IMR-90 (cell line): ENCODE data around the gene IPO13. TPM values are rescaled to one million over a fixed set of nuclear protein-coding genes. Genes with fewer than 3 reads are reported as not detected.

Experiments
- ATAC-seq: fragments of 200-7000 bp; cut with Tn5 transposase; 2 replicates; pipeline ENCODE4 v1.9.1; 2020; ENCODE audit warnings: low read depth, mild to moderate bottlenecking, moderate library complexity
- BruUV-seq: library from RNA; stranded (reverse); fragments of 400-500 nt; replicated peaks from 2 replicates; lab custom pipeline; 2021; lab: Mats Ljungman, UMichigan
- CTCF ChIA-PET: fragments of 300-600 bp; formaldehyde crosslinking; extraction: SDS; loops from one replicate; lab custom pipeline; 2021; ENCODE audit warnings: antibody characterized with exemption; lab: Yijun Ruan, JAX
- POLR2A ChIA-PET: fragments of 300-600 bp; sonication (Branson Sonifier 250); formaldehyde crosslinking; loops from one replicate; lab custom pipeline; 2022; ENCODE audit warnings: antibody characterized with exemption; ENCODE audit not compliant: unreplicated experiment; lab: Charles Lee
- DNase-seq: peaks from one replicate; pipeline ENCODE4 v3.0.0; 2013
- H2AFZ ChIP-seq: replicated peaks from 2 replicates; pipeline ENCODE3; 2013; ENCODE audit warnings: low read length, mild to moderate bottlenecking; ENCODE audit not compliant: poor library complexity
- H2AK5ac ChIP-seq: 2 replicates; pipeline ENCODE4 v1.6.1; 2013; ENCODE audit warnings: low read depth, low read length, inconsistent platforms
- H2AK9ac ChIP-seq: replicated peaks from 2 replicates; pipeline ENCODE3; 2013; ENCODE audit warnings: mild to moderate bottlenecking, low read depth, low read length, moderate library complexity; ENCODE audit not compliant: poor library complexity
- H2BK120ac ChIP-seq: 2 replicates; pipeline ENCODE4 v1.6.1; 2013; ENCODE audit warnings: low read depth, low read length, inconsistent platforms
- H2BK15ac ChIP-seq: 3 replicates; pipeline ENCODE4 v1.6.1; 2013; ENCODE audit warnings: low read depth, low read length, inconsistent platforms
- H2BK20ac ChIP-seq: 2 replicates; pipeline ENCODE4 v1.6.1; 2013; ENCODE audit warnings: low read depth, mild to moderate bottlenecking, inconsistent platforms, low read length, moderate library complexity
- H2BK5ac ChIP-seq: 2 replicates; pipeline ENCODE4 v1.6.1; 2013; ENCODE audit warnings: mild to moderate bottlenecking, low read depth, low read length, inconsistent platforms; ENCODE audit not compliant: poor library complexity, severe bottlenecking
- H3K14ac ChIP-seq: replicated peaks from 2 replicates; pipeline ENCODE4 v1.6.1; 2013; ENCODE audit warnings: low read depth, low read length, inconsistent platforms
- H3K18ac ChIP-seq: 2 replicates; pipeline ENCODE4 v1.6.1; 2013; ENCODE audit warnings: low read depth, low read length, control low read depth
- H3K23ac ChIP-seq: 2 replicates; pipeline ENCODE4 v1.6.1; 2013; ENCODE audit warnings: low read depth, low read length, inconsistent platforms
- H3K27ac ChIP-seq: 2 replicates; pipeline ENCODE4 v1.5.1; 2013; ENCODE audit warnings: mild to moderate bottlenecking, control low read depth, low read length; ENCODE audit not compliant: insufficient read depth
- H3K27me3 ChIP-seq: 2 replicates; pipeline ENCODE4 v1.6.1; 2013; ENCODE audit warnings: low read length; ENCODE audit not compliant: control insufficient read depth, insufficient read depth
- H3K36me3 ChIP-seq: 2 replicates; pipeline ENCODE4 v1.6.1; 2013; ENCODE audit warnings: low read length, mixed read lengths; ENCODE audit not compliant: control insufficient read depth, insufficient read depth
- H3K4ac ChIP-seq: 2 replicates; pipeline ENCODE4 v1.6.1; 2013; ENCODE audit warnings: low read depth, low read length, inconsistent platforms
- H3K4me1 ChIP-seq: 2 replicates; pipeline ENCODE4 v1.6.1; 2013; ENCODE audit warnings: low read length, mixed read lengths; ENCODE audit not compliant: control insufficient read depth, insufficient read depth
- H3K4me2 ChIP-seq: 2 replicates; pipeline ENCODE4 v1.6.1; 2013; ENCODE audit warnings: low read depth, mild to moderate bottlenecking, control low read depth, low read length, moderate library complexity
- H3K4me3 ChIP-seq: 2 replicates; pipeline ENCODE4 v1.5.1; 2013; ENCODE audit warnings: low read depth, mild to moderate bottlenecking, control low read depth, low read length, moderate library complexity; ENCODE audit not compliant: insufficient read depth
- H3K56ac ChIP-seq: 2 replicates; pipeline ENCODE4 v1.6.1; 2013; ENCODE audit warnings: low read length, inconsistent platforms; ENCODE audit not compliant: insufficient read depth; ENCODE audit errors: extremely low read depth
- H3K79me1 ChIP-seq, 2 experiments: 2 replicates each; pipeline ENCODE4 v1.6.1; 2013; ENCODE audit warnings: low read length in 2 of 2, inconsistent platforms in 1 of 2, low read depth in 1 of 2
- H3K9ac ChIP-seq: 2 replicates; pipeline ENCODE4 v1.6.1; 2013; ENCODE audit warnings: low read depth, low read length, control low read depth
- H3K9me1 ChIP-seq: 2 replicates; pipeline ENCODE4 v1.6.1; 2013; ENCODE audit warnings: low read length, inconsistent platforms; ENCODE audit not compliant: insufficient read depth
- H3K9me3 ChIP-seq: 2 replicates; pipeline ENCODE4 v1.6.1; 2013; ENCODE audit warnings: low read length; ENCODE audit not compliant: control insufficient read depth, insufficient read depth
- H4K20me1 ChIP-seq: 2 replicates; pipeline ENCODE4 v1.6.1; 2013; ENCODE audit warnings: low read length, inconsistent platforms; ENCODE audit not compliant: insufficient read depth
- H4K5ac ChIP-seq: 2 replicates; pipeline ENCODE4 v1.6.1; 2013; ENCODE audit warnings: mild to moderate bottlenecking, low read depth, low read length, control low read depth
- H4K8ac ChIP-seq, 2 experiments: 2 replicates each; pipeline ENCODE4 v1.6.1; 2013; ENCODE audit warnings: low read depth in 2 of 2, low read length in 2 of 2, control low read depth in 1 of 2, inconsistent platforms in 1 of 2
- H4K91ac ChIP-seq: 2 replicates; pipeline ENCODE4 v1.6.1; 2013; ENCODE audit warnings: low read depth, low read length, inconsistent platforms; ENCODE audit not compliant: insufficient read depth
- BHLHE40 ChIP-seq: fragments of 150-350 bp; IDR thresholded peaks from 2 replicates; pipeline ENCODE4 v1.6.1; 2016; ENCODE audit warnings: mild to moderate bottlenecking, low read depth, low read length
- CEBPB ChIP-seq: IDR thresholded peaks from 2 replicates; pipeline ENCODE4 v1.6.1; 2012; ENCODE audit warnings: low read depth, low read length, improper control_type of control experiment
- CHD1 ChIP-seq: IDR thresholded peaks from 2 replicates; pipeline ENCODE4 v1.6.1; 2012; ENCODE audit warnings: low read depth, low read length, improper control_type of control experiment
- MAFK ChIP-seq: IDR thresholded peaks from 2 replicates; pipeline ENCODE4 v1.6.1; 2012; ENCODE audit warnings: low read depth, low read length, improper control_type of control experiment
- MAZ ChIP-seq: IDR thresholded peaks from 2 replicates; pipeline ENCODE4 v1.6.1; 2012; ENCODE audit warnings: low read depth, mild to moderate bottlenecking, low read length, improper control_type of control experiment, moderate library complexity, borderline replicate concordance
- MXI1 ChIP-seq: IDR thresholded peaks from 2 replicates; pipeline ENCODE4 v1.6.1; 2012; ENCODE audit warnings: low read depth, mild to moderate bottlenecking, low read length, moderate library complexity, borderline replicate concordance
- POLR2A ChIP-seq: IDR thresholded peaks from 2 replicates; pipeline ENCODE4 v1.6.1; 2012; ENCODE audit warnings: mild to moderate bottlenecking, low read depth, low read length
- RAD21 ChIP-seq: IDR thresholded peaks from 2 replicates; pipeline ENCODE4 v1.6.1; 2012; ENCODE audit warnings: low read length, improper control_type of control experiment
- RCOR1 ChIP-seq: IDR thresholded peaks from 2 replicates; pipeline ENCODE4 v1.6.1; 2012; ENCODE audit warnings: mild to moderate bottlenecking, low read length, improper control_type of control experiment; ENCODE audit not compliant: insufficient replicate concordance
- RFX5 ChIP-seq: IDR thresholded peaks from 2 replicates; pipeline ENCODE4 v1.8.0; 2012; ENCODE audit warnings: low read depth, mild to moderate bottlenecking, low read length, moderate library complexity
- SMC3 ChIP-seq: fragments of 150-350 bp; IDR thresholded peaks from 2 replicates; pipeline ENCODE4 v1.6.1; 2016; ENCODE audit warnings: low read depth, mild to moderate bottlenecking, antibody characterized with exemption, low read length, moderate library complexity
- WGBS, 2 experiments: methylation state at CpG; one replicate each; pipeline versions ENCODE4 v1.1.5 to v1.1.7; 2013; ENCODE audit warnings: missing lambda C conversion rate in 2 of 2; ENCODE audit not compliant: insufficient read length in 1 of 2; ENCODE audit errors: extremely low coverage in 2 of 2; 5-methylcytosine and 5-hydroxymethylcytosine counted together
- dilution Hi-C: fragments of 300-500 bp; cut with HindIII; formaldehyde crosslinking; loops from one replicate; pipeline ENCODE4 v1.14.3; 2018; ENCODE audit warnings: low sequenced_read_pairs; ENCODE audit not compliant: unreplicated experiment
- in situ Hi-C: fragments of 300-500 bp; cut with MboI; formaldehyde crosslinking; loops from 3 replicates; pipeline ENCODE4 v1.14.3; 2019; ENCODE audit warnings: low sequenced_read_pairs, inconsistent platforms, mixed read lengths
- intact Hi-C: fragments of 100-400 bp; cut with micrococcal nuclease; formaldehyde crosslinking; loops from 2 replicates; pipeline ENCODE4 v1.10.0; 2022
- polyA plus RNA-seq, 3 experiments: library from polyadenylated mRNA; depleted of rRNA; stranded (reverse); fragments of >200 nt; gene quantifications; 2 replicates each; pipeline ENCODE4 v1.2.3, GENCODE V29; 2012; ENCODE audit warnings: low replicate concordance in 1 of 3
- total RNA-seq: library from RNA; depleted of rRNA; stranded (reverse); fragments of >200 nt; gene quantifications from 2 replicates; pipeline ENCODE4 v1.2.3, GENCODE V29; 2012
- TF ChIP-seq, protein P1 (sequence below): fragments of 150-350 bp; IDR thresholded peaks from 2 replicates; pipeline ENCODE4 v1.6.1; 2017; ENCODE audit warnings: mild to moderate bottlenecking, antibody characterized with exemption, low read length, low read depth

The IPO13 gene
- total and polyA plus RNA-seq, 2 of the 4 experiments (the other 2 are of a cell fraction): 15.2 to 18.7 TPM

DNA sequence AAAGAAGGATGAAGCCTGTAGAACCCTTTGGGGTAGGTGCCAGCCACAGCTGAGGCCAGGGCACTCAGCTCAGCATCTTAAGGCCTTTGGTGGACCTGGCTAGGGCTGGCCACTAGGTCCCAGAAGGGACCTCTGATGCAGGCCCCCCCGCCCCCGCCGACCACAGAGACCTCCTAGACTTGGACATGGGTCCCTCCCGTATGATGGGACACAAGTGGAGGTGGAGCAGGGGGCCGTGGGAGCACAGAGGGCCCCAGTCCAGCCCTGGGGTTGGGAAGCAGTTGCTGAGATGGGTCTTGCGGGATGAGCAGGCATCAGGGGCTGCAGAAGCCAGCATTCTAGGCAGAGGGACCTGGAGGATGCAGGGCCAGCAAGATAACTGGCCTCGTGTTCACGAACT is 35.5 kb downstream of the IPO13 start:
- DNase-seq: no peak
- Histone ChIP-seq H3K18ac (no peak overlapping the region), H3K4ac (no peak overlapping the region), H3K9me3 (no peaks in the 10 kb centered on the region), H3K27ac (no peak overlapping the region), H4K20me1 (peaks cover 47% of the 10 kb centered on the region), H2BK20ac (no peak overlapping the region), H4K8ac (no peak overlapping the region), H3K79me1 (peaks cover 37 to 73% of the 10 kb centered on the region in 2 experiments), H2AFZ (peak overlapping the region; percentile 61), H4K5ac (no peak overlapping the region), H2AK9ac (peak overlapping the region; percentile 57), H3K23ac (no peak overlapping the region), H3K14ac (no peak overlapping the region), H2BK5ac (no peak overlapping the region), H3K27me3 (no peaks in the 10 kb centered on the region), H3K56ac (no peak overlapping the region), H3K4me2 (no peak overlapping the region), H3K9ac (no peak overlapping the region), H3K9me1 (peaks cover 39% of the 10 kb centered on the region), H3K36me3 (peaks cover 45% of the 10 kb centered on the region), H2BK15ac (no peak overlapping the region), H2BK120ac (no peak overlapping the region), H4K91ac (no peak overlapping the region), H3K4me1 (peaks cover 28% of the 10 kb centered on the region), H3K4me3 (no peak overlapping the region), H2AK5ac (no peak overlapping the region)
- dilution Hi-C loops: no loop called here
- ChIA-PET POLR2A (no interaction called here), CTCF (no interaction called here)
- intact Hi-C loops: no loop called here
- no TSS peak for BruUV-seq
- WGBS, 2 experiments: 97% methylated on average over 8 of the region's 8 CpGs; no CpG with 5 or more reads in 1 of the 2 experiments
- TF ChIP-seq, protein P1, sequence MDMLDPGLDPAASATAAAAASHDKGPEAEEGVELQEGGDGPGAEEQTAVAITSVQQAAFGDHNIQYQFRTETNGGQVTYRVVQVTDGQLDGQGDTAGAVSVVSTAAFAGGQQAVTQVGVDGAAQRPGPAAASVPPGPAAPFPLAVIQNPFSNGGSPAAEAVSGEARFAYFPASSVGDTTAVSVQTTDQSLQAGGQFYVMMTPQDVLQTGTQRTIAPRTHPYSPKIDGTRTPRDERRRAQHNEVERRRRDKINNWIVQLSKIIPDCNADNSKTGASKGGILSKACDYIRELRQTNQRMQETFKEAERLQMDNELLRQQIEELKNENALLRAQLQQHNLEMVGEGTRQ: no peak
- TF ChIP-seq MAZ (no peak), RAD21 (no peak), BHLHE40 (no peak), MXI1 (no peak), CHD1 (no peak), SMC3 (no peak), POLR2A (no peak), RFX5 (no peak), MAFK (no peak), RCOR1 (no peak), CEBPB (no peak)
- in situ Hi-C loops: no loop called here
- ATAC-seq: no peak
